HG03045 (cell line): Measurements from ENCODE around the gene MPO.

Experiments used
- ATAC-seq: cut with Tn5 transposase; IDR thresholded peaks from one replicate; pipeline ENCODE4 v1.9.1; 2021; ENCODE audit warnings: mild to moderate bottlenecking, moderate library complexity; ENCODE audit not compliant: unreplicated experiment

MPO gene

DNA sequence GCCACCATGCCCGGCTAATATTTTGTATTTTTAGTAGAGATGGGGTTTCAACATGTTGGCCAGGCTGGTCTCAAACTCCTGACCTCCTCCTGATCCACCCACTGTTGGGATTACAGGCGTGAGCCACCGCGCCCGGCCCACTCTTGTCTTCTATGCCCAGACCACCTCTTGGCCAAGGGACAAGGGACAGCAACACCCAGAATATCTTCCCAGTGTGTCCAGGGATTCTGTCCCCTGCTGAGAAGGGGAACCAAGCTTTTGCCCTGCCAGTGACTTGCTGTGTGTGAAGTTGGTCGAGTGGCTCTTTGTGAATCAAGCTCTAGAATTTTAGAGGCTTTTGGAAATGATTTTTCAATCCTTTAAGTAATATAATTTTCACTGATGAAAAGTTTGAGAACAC is 1.7 kb upstream of the MPO start:
- no peak for ATAC-seq

DNA sequence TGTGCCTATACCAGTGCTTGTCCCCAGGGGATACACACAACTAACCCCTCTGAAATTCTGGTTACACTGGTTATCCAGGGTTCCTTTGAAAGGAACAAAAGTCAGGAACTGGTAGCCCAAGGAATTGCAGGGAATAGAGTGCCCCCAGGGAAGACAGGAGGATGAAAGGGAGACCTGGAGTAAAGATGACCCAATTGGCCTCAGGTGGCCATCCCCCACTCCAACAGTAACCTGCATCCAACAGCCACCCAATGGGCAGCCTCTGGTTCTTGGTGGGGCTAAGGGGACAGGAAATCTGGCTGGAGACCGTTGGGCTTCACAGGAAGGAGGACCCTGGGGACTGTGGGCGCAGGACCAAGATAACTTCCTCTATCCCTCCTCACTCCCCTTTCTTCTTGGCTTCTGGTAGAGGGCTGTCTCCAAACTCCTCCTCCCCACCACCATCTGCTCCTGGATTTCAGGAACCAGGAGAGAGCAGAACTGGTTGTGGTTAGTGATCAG is 826 bp upstream of the MPO start:
- no peak for ATAC-seq

DNA sequence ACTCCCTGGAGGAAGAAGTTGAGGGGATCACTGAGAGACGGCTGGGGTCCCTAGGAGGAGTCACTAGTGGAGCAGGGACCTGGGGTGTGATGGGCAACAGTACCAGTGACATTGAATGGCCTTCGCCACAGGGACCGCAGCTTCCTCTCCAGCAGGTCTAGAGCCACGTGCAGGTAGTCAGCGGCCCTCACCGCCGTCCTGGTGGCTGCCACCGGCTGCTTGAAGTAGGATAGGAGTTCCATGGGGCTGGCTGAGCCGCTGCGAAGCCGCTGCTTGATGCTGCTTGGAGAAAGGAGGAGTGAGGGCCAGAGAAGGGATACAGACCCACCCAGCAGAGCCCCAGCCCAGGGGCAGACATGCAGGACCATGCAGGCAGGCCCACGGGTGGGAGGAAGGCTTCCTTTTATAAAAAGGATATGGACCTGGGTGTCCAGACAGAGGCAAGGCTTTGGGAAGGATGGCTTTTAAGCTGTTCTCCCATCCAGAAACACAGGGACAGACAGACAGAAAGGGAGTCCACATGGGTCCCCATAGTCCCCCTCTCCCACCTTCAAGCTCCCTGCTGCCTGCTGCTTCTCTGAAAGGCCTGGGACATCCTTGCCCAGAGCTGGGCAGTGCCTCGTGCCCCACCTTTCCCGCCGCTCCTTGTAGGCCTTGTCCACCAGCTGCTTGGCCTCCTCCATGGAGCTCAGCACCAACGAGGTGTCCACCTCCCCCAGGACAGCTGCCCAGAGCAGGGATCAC is 827 bp downstream of the MPO start:
- ATAC-seq = no peak

DNA sequence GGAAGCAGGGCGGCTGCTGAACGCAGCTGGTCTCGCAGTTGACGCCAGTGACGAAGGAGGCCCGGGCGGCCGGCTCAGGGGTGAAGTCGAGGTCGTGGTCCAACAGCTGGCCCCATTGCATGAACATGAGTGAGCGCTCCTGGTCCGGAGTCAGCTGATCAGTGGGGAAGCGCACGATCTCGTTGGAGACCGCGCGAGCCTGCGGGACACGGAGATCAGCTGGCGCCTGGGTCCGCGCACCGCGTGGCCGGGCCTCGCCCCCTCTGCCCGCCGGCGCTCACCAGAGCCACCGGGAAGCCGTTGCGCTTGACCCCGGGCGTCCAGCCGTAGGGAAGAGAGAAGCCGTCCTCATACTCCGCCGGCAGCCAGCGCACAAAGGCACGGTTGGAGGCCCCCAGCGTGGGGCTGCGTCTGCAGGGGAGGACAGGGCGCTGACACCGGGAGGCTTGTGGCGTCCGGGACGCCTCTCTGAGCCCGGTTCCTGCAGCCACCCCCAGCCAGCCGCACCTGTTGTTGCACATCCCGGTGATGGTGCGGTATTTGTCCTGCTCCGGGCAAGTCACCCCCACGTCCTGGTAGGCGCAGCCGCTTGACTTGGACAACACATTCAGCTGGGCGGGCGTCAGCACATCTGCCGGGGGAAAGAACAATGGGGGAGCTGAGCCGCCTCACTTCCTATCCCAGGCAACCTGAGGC is 1.6 kb downstream of the MPO start:
- no peak for ATAC-seq

DNA sequence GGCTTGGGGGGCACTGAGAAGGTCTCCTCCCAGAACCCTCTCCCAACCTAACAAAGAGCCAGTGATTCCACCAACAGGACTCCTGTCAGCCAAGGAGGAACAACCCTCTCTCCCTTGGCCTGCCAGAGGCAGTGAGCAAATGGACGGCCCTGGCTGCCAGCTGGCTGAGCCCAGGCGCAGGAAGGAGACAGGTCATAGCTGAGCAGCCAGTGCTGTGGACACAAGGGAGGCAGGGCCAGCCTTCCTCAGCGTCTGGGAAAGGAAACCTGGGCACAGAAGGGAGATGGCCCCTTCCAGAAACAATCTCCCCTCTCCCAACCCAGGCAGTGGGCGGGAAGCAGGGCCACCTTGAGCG is 2.1 kb downstream of the MPO start:
- ATAC-seq = no peak

DNA sequence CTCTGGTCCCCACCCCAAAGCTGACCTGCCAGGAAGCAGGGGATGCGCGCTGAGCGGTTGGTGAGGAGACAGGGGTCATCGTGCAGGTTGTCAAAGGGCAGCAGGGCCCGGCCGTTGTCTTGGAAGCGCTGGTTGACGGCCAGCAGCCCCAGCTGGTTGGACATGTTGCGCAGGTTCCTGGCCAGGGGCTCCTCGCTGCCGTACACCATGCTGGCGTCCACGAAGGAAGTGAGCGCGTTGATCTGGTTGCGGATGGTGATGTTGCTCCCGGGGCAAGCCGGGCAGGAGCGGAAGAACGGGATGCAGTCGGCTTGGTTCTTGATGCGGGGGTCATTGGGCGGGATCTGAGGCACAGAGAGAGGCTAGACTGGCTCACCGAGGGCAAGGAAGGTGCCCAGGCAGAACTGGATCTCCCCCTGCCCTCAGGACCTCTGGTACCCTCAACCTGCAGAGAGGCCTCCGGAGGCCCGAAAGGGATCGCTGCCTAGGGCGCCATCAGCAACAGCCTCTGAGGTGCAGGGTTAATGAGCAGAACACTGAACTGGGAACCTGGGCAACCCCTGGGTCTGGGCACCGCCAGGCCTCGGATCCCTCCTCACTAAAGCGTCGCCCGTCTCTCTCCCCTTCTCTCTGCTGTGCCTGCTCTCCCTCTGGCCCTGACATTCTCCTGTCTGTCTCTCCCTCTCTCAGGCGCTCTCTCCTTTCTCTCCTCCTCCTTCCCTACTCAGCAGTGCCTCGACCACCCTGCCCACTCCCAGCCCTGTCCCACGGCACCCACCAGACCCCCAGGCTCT is 2.7 kb downstream of the MPO start:
- no peak for ATAC-seq

DNA sequence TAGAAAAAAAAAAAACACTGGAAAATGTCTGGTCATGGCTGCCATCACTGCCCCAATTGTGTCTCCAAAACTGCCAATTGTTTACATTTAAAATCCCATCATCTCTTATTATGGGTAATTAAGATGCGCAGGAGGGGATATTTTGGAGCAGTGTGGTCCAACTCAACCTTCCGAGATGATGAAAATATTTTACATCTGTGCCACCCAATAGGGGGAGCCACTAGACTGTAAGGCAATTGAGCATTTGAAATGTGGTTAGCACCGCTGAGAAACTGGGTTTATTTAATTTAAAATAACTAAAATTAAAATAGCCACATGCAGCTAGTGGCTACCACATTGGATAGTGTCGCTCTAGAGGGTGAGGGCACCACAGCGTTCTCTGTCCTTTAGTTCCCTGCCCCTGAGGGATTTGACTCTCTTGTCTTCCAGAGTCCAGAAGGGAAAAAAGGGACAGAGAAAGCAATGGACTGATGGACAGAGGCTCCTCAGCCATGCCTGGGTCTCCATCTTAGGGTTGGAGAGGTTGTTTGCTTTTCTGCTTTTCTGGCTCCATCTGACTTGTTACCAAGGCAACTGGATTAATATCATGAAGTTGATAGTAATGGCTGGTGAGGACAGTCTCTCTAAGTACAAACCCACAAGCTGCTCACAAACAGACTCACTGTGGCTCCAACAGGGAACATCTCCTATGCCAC is 3.5 kb downstream of the MPO start:
- ATAC-seq = no peak

DNA sequence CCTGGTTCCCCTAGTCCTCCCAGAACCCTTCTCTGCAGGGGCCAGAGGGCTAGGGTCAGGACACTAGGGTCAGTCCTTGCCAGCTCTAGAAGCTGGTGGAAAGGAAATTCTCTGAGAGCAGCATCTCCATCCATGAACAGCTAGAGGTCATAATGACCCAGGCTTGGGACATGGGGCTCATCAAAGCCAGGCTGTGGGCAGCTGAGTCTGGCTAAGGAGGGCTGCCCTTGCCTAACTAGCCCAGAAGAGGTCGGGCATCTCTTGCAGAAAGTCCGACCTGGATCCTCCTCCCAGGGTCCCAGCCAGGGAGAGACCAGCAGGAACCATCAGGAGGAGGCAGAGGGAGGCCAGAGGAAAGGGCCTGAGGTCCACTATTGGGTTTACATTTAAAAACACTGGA is 4.3 kb downstream of the MPO start:
- no peak for ATAC-seq

DNA sequence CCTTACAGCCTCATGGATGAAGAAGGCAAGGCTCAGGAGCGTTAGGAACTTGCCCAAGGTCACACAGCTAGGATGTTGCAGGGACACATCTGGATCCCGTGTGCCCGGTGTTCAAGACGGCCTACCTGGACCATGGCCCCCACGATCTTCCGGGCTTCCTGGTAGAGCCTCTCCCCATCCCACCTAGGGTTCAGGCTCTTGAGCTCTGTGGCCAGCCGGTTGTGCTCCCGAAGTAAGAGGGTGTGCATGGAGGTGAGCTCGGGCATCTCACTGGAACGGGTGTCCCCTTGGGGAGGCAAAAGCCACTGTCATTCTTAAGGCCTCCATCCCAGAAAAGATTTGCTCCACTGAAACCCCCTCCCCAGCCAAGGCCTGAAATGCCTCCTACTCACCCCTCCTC is 5.3 kb downstream of the MPO start:
- ATAC-seq = no peak

DNA sequence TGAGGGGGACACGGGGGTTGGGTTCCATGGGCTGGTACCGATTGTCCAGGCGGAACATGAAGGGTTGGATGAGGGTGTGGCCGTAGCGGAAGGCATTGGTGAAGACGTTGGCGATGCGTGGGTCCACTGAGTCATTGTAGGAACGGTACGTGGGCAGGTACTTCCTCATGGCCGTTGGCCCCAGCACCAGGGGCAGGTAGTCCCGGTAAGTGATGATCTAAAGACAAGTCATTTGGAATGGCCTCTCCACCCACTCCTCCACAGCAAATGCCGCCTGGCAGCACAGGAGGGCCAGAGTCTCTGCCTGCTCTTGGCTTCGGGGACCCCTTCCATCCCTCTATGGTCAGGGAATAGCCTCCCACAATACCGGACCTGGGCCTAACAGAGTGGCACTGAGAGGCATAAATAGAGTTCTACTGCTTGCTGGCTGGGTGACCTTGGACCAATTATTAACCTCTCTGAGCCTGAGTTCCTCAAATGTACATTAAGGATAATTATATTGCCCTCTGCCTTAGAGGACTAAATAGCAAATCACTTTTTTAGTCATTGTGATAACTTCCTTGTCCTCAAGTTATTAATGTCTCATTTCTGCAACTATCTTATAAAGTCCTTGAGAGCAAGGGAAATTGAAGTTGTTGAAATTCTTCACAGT is 7.2 kb downstream of the MPO start:
- ATAC-seq = no peak

DNA sequence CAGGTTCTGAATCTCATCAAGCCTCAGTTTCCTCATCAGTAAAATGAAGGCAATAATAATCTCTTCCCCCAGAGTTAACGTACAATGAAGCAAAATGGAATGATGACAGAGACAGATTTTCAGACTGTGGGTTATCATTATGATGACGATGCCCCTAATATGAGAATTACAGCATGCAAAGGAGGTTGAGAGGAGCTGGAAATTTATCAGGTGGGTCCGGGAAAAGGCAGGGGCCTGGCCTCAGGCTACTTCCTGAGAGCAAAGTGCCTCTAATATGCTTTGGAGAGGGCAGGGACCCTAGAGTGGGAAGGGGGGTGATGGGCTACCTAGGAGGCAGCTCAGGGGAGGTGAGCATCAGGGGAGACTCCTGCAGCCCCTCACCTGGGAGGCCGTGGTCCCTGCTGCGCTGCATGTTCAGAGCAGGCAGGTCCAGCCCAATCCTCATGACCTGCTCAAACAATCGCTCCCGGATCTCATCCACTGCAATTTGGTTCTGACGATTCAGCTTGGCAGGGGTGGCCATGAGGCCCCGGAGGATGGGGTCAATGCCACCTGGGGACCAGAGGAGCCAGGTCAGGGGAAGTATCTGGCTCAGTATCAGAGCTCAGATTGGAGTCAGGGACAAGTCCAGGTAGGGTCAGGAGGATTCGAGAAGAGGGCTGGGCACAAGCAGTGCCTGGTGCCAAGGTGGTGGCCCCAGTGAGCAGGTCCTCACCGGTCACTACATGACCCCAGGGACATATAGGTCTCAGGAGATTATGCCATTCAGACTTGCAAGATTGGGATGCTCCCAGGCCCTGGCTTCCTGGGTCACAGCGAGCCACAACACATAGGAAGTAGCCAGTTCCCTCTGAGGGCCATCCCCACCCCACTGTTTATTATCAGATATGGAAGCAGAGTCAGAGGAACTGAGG is 8.1 kb downstream of the MPO start:
- ATAC-seq = no peak

DNA sequence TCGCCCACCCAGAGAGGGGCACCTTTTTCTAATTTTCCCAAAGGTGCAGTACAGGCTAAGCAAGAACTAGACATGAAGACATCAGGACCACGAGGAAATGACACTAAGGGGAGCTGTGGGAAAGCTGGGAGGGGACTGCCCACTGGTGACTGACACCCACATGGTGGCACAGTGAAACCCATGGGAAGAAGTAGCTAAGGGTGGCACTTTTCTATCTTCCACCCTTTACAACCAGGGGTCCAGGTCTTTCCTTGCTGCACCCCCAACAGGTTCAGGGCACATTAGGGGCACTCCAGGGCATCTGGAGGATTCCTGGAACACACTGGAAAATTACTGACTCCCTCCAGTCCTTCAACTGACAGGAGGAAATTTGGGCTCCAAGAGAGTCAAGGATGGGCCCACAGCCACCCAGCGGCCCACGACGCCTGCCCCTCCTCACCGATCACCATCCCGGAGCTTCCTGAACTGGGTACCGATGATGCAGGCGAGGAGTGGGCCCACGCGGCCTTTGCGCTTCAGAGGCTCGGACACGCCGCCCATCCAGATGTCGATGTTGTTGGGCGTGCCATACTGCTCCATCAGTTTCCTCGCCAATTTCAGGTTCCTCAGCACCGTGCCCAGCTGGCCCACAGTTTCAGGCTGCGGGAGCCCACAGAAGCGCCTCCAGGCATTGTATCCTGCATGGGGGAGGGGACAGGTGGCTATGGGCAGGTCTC is 9.4 kb downstream of the MPO start:
- no peak for ATAC-seq

DNA sequence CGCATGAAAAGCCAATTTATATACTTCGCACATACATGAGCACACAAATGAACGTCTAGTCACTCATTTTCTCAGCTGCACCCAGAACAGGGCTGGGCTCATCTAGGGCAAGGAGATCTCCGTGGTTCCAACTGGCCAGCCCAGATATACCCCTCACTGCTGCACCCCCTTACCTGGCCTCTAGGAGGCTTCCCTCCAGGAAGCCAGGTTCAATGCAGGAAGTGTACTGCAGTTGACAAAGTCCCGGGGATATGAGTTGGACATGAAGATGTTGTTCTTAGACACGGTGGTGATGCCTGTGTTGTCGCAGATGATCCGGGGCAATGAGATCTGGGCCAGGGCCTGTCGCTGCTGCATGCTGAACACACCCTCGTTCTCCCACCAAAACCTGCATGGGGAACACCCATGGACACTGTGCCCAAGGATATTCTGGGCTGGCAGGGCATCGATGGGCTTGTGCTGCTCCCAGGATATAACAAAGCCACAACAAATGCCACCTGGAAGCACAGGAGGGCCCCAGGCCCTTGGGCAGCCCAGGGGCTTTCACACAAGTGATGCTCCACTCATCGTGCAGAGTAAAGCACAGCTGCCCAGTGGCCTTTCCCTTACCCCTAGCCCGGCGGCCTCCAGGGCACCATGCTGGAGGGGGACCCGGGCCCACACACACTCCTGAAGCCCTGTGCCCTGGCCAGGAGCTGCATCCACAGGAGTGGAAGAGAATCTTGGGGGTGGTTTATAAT is 10.1 kb downstream of the MPO start:
- no peak for ATAC-seq

DNA sequence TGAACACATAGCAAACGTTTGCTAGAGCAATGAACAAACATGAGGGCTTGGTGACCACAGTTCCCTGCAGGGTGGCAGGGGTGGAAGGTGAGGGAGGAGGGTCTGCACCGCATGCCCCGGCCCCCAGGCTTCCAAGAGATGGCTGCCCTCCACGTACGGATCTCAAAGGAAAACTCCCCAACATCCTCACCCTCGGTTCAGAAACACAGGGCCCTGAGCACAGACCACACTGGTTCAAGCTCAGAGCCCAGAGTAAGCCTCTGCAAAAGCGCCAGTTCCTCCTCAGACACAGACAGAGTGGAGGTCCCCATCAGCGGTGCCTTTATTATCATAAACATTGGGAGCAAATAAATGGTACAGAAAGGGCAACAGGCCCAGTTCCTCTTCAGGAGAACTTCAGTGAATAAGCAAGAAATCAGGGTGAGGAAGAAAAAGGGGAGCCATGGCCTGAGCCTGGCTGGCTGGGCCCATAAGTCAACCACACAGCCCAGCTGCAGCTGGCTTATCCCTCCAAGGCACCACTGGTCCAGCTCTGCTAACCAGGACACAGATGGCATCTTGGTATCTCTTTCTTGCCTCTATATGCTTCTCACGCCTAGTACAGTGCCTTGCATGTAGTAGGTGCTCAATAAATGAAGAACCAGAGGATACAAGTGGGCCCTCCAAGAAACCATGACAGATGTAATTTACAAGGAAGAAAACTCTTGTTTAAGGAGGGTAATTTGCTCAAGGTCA is 11.0 kb downstream of the MPO start:
- ATAC-seq = no peak

DNA sequence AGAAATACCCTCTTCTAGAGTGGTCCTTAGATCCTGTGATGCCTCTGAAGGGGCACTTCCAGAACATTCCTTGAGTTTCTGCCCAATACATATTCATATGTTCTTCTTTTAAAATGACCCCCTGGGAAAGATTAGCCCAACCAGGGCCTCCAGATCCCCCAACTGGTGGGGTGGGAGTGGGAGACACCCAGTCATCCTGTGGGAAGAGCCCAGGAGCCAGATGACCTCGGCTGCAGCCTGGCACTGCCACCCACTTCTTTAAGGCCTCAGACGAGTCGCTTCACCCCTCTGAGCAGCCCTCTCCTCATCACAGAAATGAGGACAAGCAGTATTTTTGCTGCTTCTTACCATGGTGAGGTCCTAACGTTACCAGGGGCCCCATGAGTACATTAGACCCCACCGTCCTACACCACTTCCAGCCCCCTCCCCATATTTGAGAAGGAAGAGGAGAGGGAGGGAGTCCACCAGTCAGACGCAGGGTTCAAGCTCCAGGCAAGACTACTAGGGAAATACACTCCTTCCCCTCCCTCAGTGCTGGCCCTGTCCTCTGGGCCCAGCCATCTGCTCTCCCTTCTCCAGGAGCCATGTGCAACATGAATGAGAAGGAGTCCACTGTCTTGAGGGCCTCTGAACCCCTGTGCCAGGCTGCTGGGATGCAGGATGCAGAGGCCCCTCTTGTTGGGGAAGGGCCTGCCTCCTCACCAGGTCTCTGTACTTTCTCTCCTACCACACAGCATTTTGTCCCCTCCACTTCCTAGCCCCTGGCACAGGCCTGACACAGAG is 11.8 kb downstream of the MPO start:
- ATAC-seq = no peak

DNA sequence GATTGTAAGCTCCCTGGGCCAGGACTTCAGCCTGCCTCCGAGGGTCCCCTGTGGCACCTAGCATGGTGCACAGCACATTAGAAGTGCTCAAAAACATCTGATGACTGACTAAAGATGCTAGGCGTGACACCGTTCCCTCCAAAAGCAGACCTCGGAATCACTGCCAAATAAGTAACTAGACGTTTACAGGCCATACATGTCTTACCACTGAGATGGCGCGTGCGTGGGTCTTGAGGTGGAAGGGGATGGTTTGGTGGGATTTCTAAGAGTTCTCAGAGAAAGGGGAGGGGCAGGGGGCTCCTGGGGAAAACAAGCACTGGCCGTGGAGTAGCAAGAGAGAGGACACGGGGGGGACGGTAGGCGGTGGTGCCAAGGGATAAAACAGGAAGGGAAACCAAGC is 12.4 kb downstream of the MPO start:
- no peak for ATAC-seq
